Measurements from ENCODE around the gene MT1G. TPM values are rescaled to one million over a fixed set of nuclear protein-coding genes. Genes with fewer than 3 reads are reported as not detected.

MT1G gene
- total RNA-seq, 1 experiment from 2014 or later: 23.4 TPM

DNA sequence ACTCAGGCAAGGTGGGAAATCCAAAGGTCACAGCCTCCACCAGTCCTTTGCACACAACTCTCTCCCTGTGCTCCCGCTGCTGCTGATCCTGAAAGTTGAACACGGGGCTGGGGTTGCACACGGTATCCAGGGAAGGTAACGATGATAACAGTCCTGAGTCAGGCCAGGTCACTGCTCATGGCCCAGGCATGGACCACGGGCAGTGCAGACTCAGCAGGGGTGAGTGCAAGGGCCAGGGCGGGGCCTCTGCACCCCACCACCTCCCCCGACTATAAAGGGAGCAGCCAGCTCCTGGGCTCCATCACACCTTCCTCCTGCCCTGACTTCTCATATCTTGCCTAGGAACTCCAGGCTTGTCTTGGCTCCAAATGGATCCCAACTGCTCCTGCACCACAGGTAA lies 16.3 kb downstream of the MT1G start, which contains the start of gene MT1B:
Gene MT1B, plus strand, starts transcription at position 301 of the 400 bp plus-strand sequence. Its CDS starts 68 bp downstream, at position 369.
- no peak within 1 kb of the TSS for H2BK5ac ChIP-seq (ENCODE audit: insufficient read length, low read length)

More for the DNA sequence above, 16.3 kb downstream of the MT1G start, which contains the start of gene MT1B:
- no CpG with 5 or more reads among the region's 7 CpGs for WGBS (ENCODE audit: extremely low coverage, insufficient read length, low lambda C conversion rate)
- Mint-ChIP-seq H3K27me3 (ENCODE audit: low read depth) (peaks cover 79% of the 10 kb centered on the region), H3K36me3 (ENCODE audit: insufficient read depth in 1 of 3, low read depth in 3 of 3) (no peaks in the 10 kb centered on the region), H3K4me1 (peaks cover 2 to 12% of the 10 kb centered on the region in 2 experiments; a peak in 2 of 4 replicates), H3K9me3 (no peaks in the 10 kb centered on the region), H3K4me3 (no peak within 1 kb of the TSS), H3K27ac (no peak within 1 kb of the TSS; a peak in 1 of 7 replicates)
- no peak within 1 kb of the TSS for H4K8ac ChIP-seq (replicated peaks; ENCODE audit: insufficient read length, low read depth, low read length)
- no peaks in the 10 kb centered on the region for H3K9me3 ChIP-seq (ENCODE audit: control insufficient read depth, low read depth, low read length)
- H2BK20ac ChIP-seq (ENCODE audit: low read depth, low read length, poor library complexity, severe bottlenecking): no peak within 1 kb of the TSS
- H4K20me1 ChIP-seq (ENCODE audit: control insufficient read depth, insufficient read depth, insufficient read length): no peaks in the 10 kb centered on the region
- H3K79me1 ChIP-seq (ENCODE audit: insufficient read depth, low read depth, low read length, poor library complexity, severe bottlenecking): no peaks in the 10 kb centered on the region
- H2BK12ac ChIP-seq (ENCODE audit: insufficient read length, low read depth, low read length): no peak within 1 kb of the TSS
- H3K27ac ChIP-seq (ENCODE audit: insufficient read length, low read depth, low read length): no peak within 1 kb of the TSS
- H3K9ac ChIP-seq (ENCODE audit: extremely low read depth, insufficient read length, low read length): no peak within 1 kb of the TSS
- peaks cover 11% of the 10 kb centered on the region; the same call in 1 of the 2 replicates for H3K27me3 ChIP-seq (ENCODE audit: insufficient read depth, low read length)
- DNase-seq: no peak
- H2AFZ ChIP-seq (ENCODE audit: low read length): no peak within 1 kb of the TSS
- TF ChIP-seq, protein P1, sequence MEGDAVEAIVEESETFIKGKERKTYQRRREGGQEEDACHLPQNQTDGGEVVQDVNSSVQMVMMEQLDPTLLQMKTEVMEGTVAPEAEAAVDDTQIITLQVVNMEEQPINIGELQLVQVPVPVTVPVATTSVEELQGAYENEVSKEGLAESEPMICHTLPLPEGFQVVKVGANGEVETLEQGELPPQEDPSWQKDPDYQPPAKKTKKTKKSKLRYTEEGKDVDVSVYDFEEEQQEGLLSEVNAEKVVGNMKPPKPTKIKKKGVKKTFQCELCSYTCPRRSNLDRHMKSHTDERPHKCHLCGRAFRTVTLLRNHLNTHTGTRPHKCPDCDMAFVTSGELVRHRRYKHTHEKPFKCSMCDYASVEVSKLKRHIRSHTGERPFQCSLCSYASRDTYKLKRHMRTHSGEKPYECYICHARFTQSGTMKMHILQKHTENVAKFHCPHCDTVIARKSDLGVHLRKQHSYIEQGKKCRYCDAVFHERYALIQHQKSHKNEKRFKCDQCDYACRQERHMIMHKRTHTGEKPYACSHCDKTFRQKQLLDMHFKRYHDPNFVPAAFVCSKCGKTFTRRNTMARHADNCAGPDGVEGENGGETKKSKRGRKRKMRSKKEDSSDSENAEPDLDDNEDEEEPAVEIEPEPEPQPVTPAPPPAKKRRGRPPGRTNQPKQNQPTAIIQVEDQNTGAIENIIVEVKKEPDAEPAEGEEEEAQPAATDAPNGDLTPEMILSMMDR (conservative IDR thresholded peaks at IDR 0.05): no peak
- no peaks in the 10 kb centered on the region for H3K4me1 ChIP-seq (ENCODE audit: insufficient read depth, low read length)
- H3K79me2 ChIP-seq (ENCODE audit: insufficient read depth, low read length): no peaks in the 10 kb centered on the region
- H4K5ac ChIP-seq (ENCODE audit: insufficient read length, low read depth, low read length): no peak within 1 kb of the TSS
- H3K23ac ChIP-seq (ENCODE audit: insufficient read length, low read depth, low read length): no peak within 1 kb of the TSS
- H3K4ac ChIP-seq (ENCODE audit: low read depth, low read length): no peak within 1 kb of the TSS
- H2AK5ac ChIP-seq (ENCODE audit: insufficient read length, low read length): no peak within 1 kb of the TSS
- no peak within 1 kb of the TSS for H2BK15ac ChIP-seq (ENCODE audit: low read depth, low read length)
- no peak within 1 kb of the TSS for H2BK120ac ChIP-seq (ENCODE audit: low read depth, low read length, poor library complexity, severe bottlenecking)
- H3T11ph ChIP-seq (ENCODE audit: low read length): no peak within 1 kb of the TSS
- H3K4me2 ChIP-seq (ENCODE audit: insufficient read depth, insufficient read length, low read length): no peak within 1 kb of the TSS
- no peak within 1 kb of the TSS for H4K91ac ChIP-seq (ENCODE audit: insufficient read length, low read depth, low read length)
- no peak within 1 kb of the TSS for H3K56ac ChIP-seq (ENCODE audit: insufficient read length, low read depth, low read length)
- no peak within 1 kb of the TSS for H3K18ac ChIP-seq (ENCODE audit: insufficient read length, low read depth, low read length)
- H3K14ac ChIP-seq (ENCODE audit: insufficient read depth, low read length): no peak within 1 kb of the TSS
- H3K23me2 ChIP-seq (ENCODE audit: insufficient read length, low read depth, low read length, poor library complexity, severe bottlenecking): no peaks in the 10 kb centered on the region

All from H9 (cell line).